ENCODE measurements around the gene MAST4. TPM values are rescaled to one million over a fixed set of nuclear protein-coding genes. Genes with fewer than 3 reads are reported as not detected.

Gene MAST4
- total and polyA plus RNA-seq, 2 of the 13 experiments (the other 11 are each of a cell fraction or from before 2014, with no cell fraction given) = 3.4 to 3.7 TPM

DNA sequence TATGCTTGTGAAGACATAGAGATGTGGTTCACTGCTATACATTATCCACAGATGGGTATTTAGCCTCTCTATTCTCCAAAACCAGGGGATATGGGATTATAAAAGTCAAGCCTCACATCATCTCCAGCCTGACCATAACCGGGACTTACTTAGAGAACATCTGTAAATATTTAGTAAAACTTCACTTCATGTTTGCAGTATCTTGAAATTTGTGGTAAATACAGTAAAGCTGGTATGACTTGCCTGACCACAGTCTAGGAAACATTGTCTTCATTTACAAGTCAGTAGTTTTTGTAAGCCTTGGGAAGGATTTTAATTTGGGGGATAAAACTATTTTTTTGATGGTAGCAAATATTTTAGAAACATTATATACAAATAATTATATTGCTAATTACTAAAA lies 64.2 kb downstream of the MAST4 start (continued):
- TF ChIP-seq, protein P1, sequence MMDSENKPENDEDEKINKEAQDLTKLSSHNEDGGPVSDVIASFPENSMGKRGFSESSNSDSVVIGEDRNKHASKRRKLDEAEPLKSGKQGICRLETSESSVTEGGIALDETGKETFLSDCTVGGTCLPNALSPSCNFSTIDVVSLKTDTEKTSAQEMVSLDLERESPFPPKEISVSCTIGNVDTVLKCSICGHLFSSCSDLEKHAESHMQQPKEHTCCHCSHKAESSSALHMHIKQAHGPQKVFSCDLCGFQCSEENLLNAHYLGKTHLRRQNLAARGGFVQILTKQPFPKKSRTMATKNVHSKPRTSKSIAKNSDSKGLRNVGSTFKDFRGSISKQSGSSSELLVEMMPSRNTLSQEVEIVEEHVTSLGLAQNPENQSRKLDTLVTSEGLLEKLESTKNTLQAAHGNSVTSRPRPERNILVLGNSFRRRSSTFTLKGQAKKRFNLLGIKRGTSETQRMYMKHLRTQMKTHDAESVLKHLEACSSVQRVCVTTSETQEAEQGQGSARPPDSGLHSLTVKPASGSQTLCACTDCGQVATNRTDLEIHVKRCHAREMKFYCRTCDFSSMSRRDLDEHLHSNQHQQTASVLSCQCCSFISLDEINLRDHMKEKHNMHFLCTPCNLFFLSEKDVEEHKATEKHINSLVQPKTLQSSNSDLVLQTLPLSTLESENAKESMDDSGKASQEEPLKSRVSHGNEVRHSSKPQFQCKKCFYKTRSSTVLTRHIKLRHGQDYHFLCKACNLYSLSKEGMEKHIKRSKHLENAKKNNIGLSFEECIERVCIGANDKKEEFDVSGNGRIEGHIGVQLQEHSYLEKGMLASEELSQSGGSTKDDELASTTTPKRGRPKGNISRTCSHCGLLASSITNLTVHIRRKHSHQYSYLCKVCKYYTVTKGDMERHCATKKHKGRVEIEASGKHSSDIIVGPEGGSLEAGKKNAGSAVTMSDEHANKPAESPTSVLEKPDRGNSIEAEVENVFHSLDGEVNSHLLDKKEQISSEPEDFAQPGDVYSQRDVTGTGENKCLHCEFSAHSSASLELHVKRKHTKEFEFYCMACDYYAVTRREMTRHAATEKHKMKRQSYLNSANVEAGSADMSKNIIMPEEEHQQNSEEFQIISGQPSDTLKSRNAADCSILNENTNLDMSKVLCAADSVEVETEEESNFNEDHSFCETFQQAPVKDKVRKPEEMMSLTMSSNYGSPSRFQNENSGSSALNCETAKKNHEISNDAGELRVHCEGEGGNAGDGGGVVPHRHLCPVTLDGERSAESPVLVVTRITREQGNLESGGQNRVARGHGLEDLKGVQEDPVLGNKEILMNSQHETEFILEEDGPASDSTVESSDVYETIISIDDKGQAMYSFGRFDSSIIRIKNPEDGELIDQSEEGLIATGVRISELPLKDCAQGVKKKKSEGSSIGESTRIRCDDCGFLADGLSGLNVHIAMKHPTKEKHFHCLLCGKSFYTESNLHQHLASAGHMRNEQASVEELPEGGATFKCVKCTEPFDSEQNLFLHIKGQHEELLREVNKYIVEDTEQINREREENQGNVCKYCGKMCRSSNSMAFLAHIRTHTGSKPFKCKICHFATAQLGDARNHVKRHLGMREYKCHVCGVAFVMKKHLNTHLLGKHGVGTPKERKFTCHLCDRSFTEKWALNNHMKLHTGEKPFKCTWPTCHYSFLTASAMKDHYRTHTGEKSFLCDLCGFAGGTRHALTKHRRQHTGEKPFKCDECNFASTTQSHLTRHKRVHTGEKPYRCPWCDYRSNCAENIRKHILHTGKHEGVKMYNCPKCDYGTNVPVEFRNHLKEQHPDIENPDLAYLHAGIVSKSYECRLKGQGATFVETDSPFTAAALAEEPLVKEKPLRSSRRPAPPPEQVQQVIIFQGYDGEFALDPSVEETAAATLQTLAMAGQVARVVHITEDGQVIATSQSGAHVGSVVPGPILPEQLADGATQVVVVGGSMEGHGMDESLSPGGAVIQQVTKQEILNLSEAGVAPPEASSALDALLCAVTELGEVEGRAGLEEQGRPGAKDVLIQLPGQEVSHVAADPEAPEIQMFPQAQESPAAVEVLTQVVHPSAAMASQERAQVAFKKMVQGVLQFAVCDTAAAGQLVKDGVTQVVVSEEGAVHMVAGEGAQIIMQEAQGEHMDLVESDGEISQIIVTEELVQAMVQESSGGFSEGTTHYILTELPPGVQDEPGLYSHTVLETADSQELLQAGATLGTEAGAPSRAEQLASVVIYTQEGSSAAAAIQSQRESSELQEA (CRISPR knock-in tag; IDR thresholded peaks at IDR 0.05; ENCODE audit: not compliant biosample characterization) = no peak
- TF ChIP-seq TCF7L2 (IDR thresholded peaks at IDR 0.05; ENCODE audit: low read depth, low read length) = no peak
- TF ChIP-seq MAZ (IDR thresholded peaks at IDR 0.05; ENCODE audit: borderline replicate concordance, low read depth, low read length) = no peak
- TF ChIP-seq MAZ (CRISPR knock-in tag; IDR thresholded peaks at IDR 0.05; ENCODE audit: low read depth) = no peak
- no peak for TF ChIP-seq KLF11 (CRISPR knock-in tag; IDR thresholded peaks at IDR 0.05)
- TF ChIP-seq ZNF672 (CRISPR knock-in tag; IDR thresholded peaks at IDR 0.05) = no peak
- TF ChIP-seq, protein P2, sequence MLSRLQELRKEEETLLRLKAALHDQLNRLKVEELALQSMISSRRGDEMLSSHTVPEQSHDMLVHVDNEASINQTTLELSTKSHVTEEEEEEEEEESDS (CRISPR knock-in tag; IDR thresholded peaks at IDR 0.05; ENCODE audit: borderline replicate concordance) = no peak
- no peak for TF ChIP-seq TSC22D2 (CRISPR knock-in tag; IDR thresholded peaks at IDR 0.05; ENCODE audit: borderline replicate concordance)

Data from HepG2 (cell line).